ENCODE data around the gene PCSK1.
"Not testable (repeated sequence)": the region's sequence is repeated elsewhere in the genome, so short reads cannot be mapped to it uniquely, and the experiment has no call there.

The PCSK1 gene

GRCh38 chr5:96367337-96367736 lies 65.7 kb downstream of the PCSK1 start:
- DNase-seq: not testable (repeated sequence)

DNA sequence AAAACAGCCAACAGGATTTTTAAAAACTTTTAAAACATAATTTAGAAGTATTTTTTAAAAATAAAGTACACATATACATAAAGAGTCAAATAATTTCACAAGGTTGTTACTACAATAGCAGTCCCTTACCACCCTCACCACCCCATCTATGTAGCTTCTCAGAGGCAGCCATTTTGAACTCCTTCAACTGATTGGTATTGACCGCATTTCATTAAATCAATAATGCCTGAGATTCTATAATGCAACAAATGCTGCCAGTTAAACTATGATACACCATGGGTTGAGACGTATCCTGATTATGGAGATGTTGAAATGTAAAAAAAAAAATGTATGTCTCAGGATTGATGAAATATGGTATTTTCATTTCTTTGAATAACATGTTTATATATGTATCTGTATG lies 78.8 kb downstream of the PCSK1 start:
- DNase-seq: no peak

DNA sequence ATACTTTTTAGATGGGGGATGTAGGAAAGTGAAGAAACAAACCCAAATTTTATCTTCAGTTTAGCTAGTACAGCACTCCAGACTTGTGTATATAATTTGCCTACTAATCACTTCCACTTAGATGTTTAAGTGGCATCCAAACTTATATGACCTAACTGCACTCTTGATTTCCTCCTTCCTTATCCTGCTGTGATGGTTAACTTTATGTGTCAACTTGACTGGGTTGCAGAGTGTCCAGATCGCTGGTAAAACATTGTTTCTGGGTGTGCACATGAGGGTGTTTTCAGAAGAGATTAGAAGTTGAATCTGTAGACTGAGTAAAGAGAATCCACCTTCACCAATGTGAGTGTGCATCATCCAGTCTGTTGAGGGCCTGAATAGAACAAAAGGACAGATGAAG lies 79.8 kb downstream of the PCSK1 start:
- no peak for DNase-seq

- DNase-seq: no peak
Observed at GRCh38 chr5:96350678-96351077, 82.4 kb downstream of the PCSK1 start.

DNA sequence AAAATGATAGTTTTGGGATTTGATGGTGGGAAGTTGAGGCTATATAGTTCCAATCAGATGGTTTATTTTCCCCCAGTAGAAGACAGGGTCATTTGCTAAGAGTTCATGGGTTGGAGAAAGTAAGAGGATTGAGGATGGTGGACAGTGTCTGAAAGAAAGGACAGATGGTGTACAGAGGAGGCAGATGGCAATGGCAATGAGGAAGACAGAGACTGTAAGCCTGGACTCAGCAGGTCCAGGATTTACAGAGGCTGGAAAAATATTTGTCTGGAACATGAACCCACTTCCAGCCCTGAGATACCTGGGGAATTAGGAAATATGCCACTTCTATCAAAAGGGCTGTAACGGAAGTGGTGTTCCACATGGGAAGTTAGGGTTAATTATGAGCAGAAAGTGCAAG lies 84.5 kb downstream of the PCSK1 start:
- no peak for DNase-seq

- no peak for DNase-seq
Observed at GRCh38 chr5:96347502-96348292, 85.4 kb downstream of the PCSK1 start.

- DNase-seq: no peak
Observed at GRCh38 chr5:96344678-96345577, 88.1 kb downstream of the PCSK1 start.

DNA sequence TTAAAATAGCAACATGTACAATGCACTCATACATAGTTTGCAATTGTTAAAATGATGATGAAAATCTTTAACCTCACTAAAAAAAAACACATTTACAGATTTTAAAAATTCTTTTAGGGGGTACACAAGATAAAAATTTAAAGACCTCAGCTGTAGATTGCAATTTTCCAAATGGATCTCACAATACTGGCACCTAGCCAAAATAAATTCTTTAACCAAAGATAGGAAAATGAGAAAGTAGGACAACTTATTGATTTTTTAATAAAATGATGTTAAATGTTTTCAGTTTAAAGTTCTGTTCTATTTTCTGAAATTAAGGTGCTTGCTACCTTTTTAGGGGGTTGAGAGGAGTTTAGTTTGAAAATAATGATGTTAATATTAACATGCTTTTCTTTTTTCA lies 90.0 kb downstream of the PCSK1 start:
- DNase-seq: no peak

- no peak for DNase-seq
Observed at GRCh38 chr5:96342581-96342980, 90.5 kb downstream of the PCSK1 start.
